Pons (tissue), 1 donor: Measurements from ENCODE around the gene TXLNG.
A peak's percentile ranks its signal among the peaks of the same experiment; 100 is the strongest.

Experiments used
- DNase-seq: peaks from one replicate; pipeline ENCODE4 v3.0.0-alpha.2; 2016; ENCODE audit warnings: low spot score

Gene TXLNG

GRCh38 chrX:16874458-16875095, 88.3 kb downstream of the TXLNG start:
- DNase-seq = no peak

- DNase-seq = no peak
These were observed 90.4 kb downstream of the TXLNG start for GRCh38 chrX:16876696-16877095.

GRCh38 chrX:16882169-16882568, 95.9 kb downstream of the TXLNG start:
- DNase-seq = peak; percentile 19

- peak; percentile 72 for DNase-seq
These were observed 96.6 kb downstream of the TXLNG start for GRCh38 chrX:16882702-16883486.

- DNase-seq = no peak
These were observed 97.2 kb downstream of the TXLNG start for GRCh38 chrX:16883487-16883804.

GRCh38 chrX:16885628-16886027, 99.4 kb downstream of the TXLNG start:
- DNase-seq = no peak

- peak; percentile 93 for DNase-seq
These were observed 106.5 kb downstream of the TXLNG start for GRCh38 chrX:16892504-16893362.
